IMR-90 (cell line): ENCODE measurements around the gene IFI30. TPM values are rescaled to one million over a fixed set of nuclear protein-coding genes. Genes with fewer than 3 reads are reported as not detected.

ENCODE experiments used
- ATAC-seq: fragments of 200-7000 bp; cut with Tn5 transposase; 2 replicates; pipeline ENCODE4 v1.9.1; 2020; ENCODE audit warnings: low read depth, mild to moderate bottlenecking, moderate library complexity
- BruUV-seq: library from RNA; stranded (reverse); fragments of 400-500 nt; replicated peaks from 2 replicates; lab custom pipeline; 2021; lab: Mats Ljungman, UMichigan
- CTCF ChIA-PET: fragments of 300-600 bp; formaldehyde crosslinking; extraction: SDS; loops from one replicate; lab custom pipeline; 2021; ENCODE audit warnings: antibody characterized with exemption; lab: Yijun Ruan, JAX
- POLR2A ChIA-PET: fragments of 300-600 bp; sonication (Branson Sonifier 250); formaldehyde crosslinking; loops from one replicate; lab custom pipeline; 2022; ENCODE audit warnings: antibody characterized with exemption; ENCODE audit not compliant: unreplicated experiment; lab: Charles Lee
- DNase-seq: peaks from one replicate; pipeline ENCODE4 v3.0.0; 2013
- H2AFZ ChIP-seq: replicated peaks from 2 replicates; pipeline ENCODE3; 2013; ENCODE audit warnings: low read length, mild to moderate bottlenecking; ENCODE audit not compliant: poor library complexity
- H2AK5ac ChIP-seq: 2 replicates; pipeline ENCODE4 v1.6.1; 2013; ENCODE audit warnings: low read depth, low read length, inconsistent platforms
- H2AK9ac ChIP-seq: replicated peaks from 2 replicates; pipeline ENCODE3; 2013; ENCODE audit warnings: mild to moderate bottlenecking, low read depth, low read length, moderate library complexity; ENCODE audit not compliant: poor library complexity
- H2BK120ac ChIP-seq: 2 replicates; pipeline ENCODE4 v1.6.1; 2013; ENCODE audit warnings: low read depth, low read length, inconsistent platforms
- H2BK15ac ChIP-seq: 3 replicates; pipeline ENCODE4 v1.6.1; 2013; ENCODE audit warnings: low read depth, low read length, inconsistent platforms
- H2BK20ac ChIP-seq: 2 replicates; pipeline ENCODE4 v1.6.1; 2013; ENCODE audit warnings: low read depth, mild to moderate bottlenecking, inconsistent platforms, low read length, moderate library complexity
- H2BK5ac ChIP-seq: 2 replicates; pipeline ENCODE4 v1.6.1; 2013; ENCODE audit warnings: mild to moderate bottlenecking, low read depth, low read length, inconsistent platforms; ENCODE audit not compliant: poor library complexity, severe bottlenecking
- H3K14ac ChIP-seq: replicated peaks from 2 replicates; pipeline ENCODE4 v1.6.1; 2013; ENCODE audit warnings: low read depth, low read length, inconsistent platforms
- H3K18ac ChIP-seq: 2 replicates; pipeline ENCODE4 v1.6.1; 2013; ENCODE audit warnings: low read depth, low read length, control low read depth
- H3K23ac ChIP-seq: 2 replicates; pipeline ENCODE4 v1.6.1; 2013; ENCODE audit warnings: low read depth, low read length, inconsistent platforms
- H3K27ac ChIP-seq: 2 replicates; pipeline ENCODE4 v1.5.1; 2013; ENCODE audit warnings: mild to moderate bottlenecking, control low read depth, low read length; ENCODE audit not compliant: insufficient read depth
- H3K27me3 ChIP-seq: 2 replicates; pipeline ENCODE4 v1.6.1; 2013; ENCODE audit warnings: low read length; ENCODE audit not compliant: control insufficient read depth, insufficient read depth
- H3K36me3 ChIP-seq: 2 replicates; pipeline ENCODE4 v1.6.1; 2013; ENCODE audit warnings: low read length, mixed read lengths; ENCODE audit not compliant: control insufficient read depth, insufficient read depth
- H3K4ac ChIP-seq: 2 replicates; pipeline ENCODE4 v1.6.1; 2013; ENCODE audit warnings: low read depth, low read length, inconsistent platforms
- H3K4me1 ChIP-seq: 2 replicates; pipeline ENCODE4 v1.6.1; 2013; ENCODE audit warnings: low read length, mixed read lengths; ENCODE audit not compliant: control insufficient read depth, insufficient read depth
- H3K4me2 ChIP-seq: 2 replicates; pipeline ENCODE4 v1.6.1; 2013; ENCODE audit warnings: low read depth, mild to moderate bottlenecking, control low read depth, low read length, moderate library complexity
- H3K4me3 ChIP-seq: 2 replicates; pipeline ENCODE4 v1.5.1; 2013; ENCODE audit warnings: low read depth, mild to moderate bottlenecking, control low read depth, low read length, moderate library complexity; ENCODE audit not compliant: insufficient read depth
- H3K56ac ChIP-seq: 2 replicates; pipeline ENCODE4 v1.6.1; 2013; ENCODE audit warnings: low read length, inconsistent platforms; ENCODE audit not compliant: insufficient read depth; ENCODE audit errors: extremely low read depth
- H3K79me1 ChIP-seq, 2 experiments: 2 replicates each; pipeline ENCODE4 v1.6.1; 2013; ENCODE audit warnings: low read length in 2 of 2, inconsistent platforms in 1 of 2, low read depth in 1 of 2
- H3K9ac ChIP-seq: 2 replicates; pipeline ENCODE4 v1.6.1; 2013; ENCODE audit warnings: low read depth, low read length, control low read depth
- H3K9me1 ChIP-seq: 2 replicates; pipeline ENCODE4 v1.6.1; 2013; ENCODE audit warnings: low read length, inconsistent platforms; ENCODE audit not compliant: insufficient read depth
- H3K9me3 ChIP-seq: 2 replicates; pipeline ENCODE4 v1.6.1; 2013; ENCODE audit warnings: low read length; ENCODE audit not compliant: control insufficient read depth, insufficient read depth
- H4K20me1 ChIP-seq: 2 replicates; pipeline ENCODE4 v1.6.1; 2013; ENCODE audit warnings: low read length, inconsistent platforms; ENCODE audit not compliant: insufficient read depth
- H4K5ac ChIP-seq: 2 replicates; pipeline ENCODE4 v1.6.1; 2013; ENCODE audit warnings: mild to moderate bottlenecking, low read depth, low read length, control low read depth
- H4K8ac ChIP-seq, 2 experiments: 2 replicates each; pipeline ENCODE4 v1.6.1; 2013; ENCODE audit warnings: low read depth in 2 of 2, low read length in 2 of 2, control low read depth in 1 of 2, inconsistent platforms in 1 of 2
- H4K91ac ChIP-seq: 2 replicates; pipeline ENCODE4 v1.6.1; 2013; ENCODE audit warnings: low read depth, low read length, inconsistent platforms; ENCODE audit not compliant: insufficient read depth
- FOS ChIP-seq: fragments of 150-350 bp; IDR thresholded peaks from 2 replicates; pipeline ENCODE4 v1.6.1; 2016; ENCODE audit warnings: low read depth, low read length
- RFX5 ChIP-seq: IDR thresholded peaks from 2 replicates; pipeline ENCODE4 v1.8.0; 2012; ENCODE audit warnings: low read depth, mild to moderate bottlenecking, low read length, moderate library complexity
- WGBS, 2 experiments: methylation state at CpG; one replicate each; pipeline versions ENCODE4 v1.1.5 to v1.1.7; 2013; ENCODE audit warnings: missing lambda C conversion rate in 2 of 2; ENCODE audit not compliant: insufficient read length in 1 of 2; ENCODE audit errors: extremely low coverage in 2 of 2; 5-methylcytosine and 5-hydroxymethylcytosine counted together
- dilution Hi-C: fragments of 300-500 bp; cut with HindIII; formaldehyde crosslinking; loops from one replicate; pipeline ENCODE4 v1.14.3; 2018; ENCODE audit warnings: low sequenced_read_pairs; ENCODE audit not compliant: unreplicated experiment
- in situ Hi-C: fragments of 300-500 bp; cut with MboI; formaldehyde crosslinking; loops from 3 replicates; pipeline ENCODE4 v1.14.3; 2019; ENCODE audit warnings: low sequenced_read_pairs, inconsistent platforms, mixed read lengths
- intact Hi-C: fragments of 100-400 bp; cut with micrococcal nuclease; formaldehyde crosslinking; loops from 2 replicates; pipeline ENCODE4 v1.10.0; 2022
- polyA plus RNA-seq, 3 experiments: library from polyadenylated mRNA; depleted of rRNA; stranded (reverse); fragments of >200 nt; gene quantifications; 2 replicates each; pipeline ENCODE4 v1.2.3, GENCODE V29; 2012; ENCODE audit warnings: low replicate concordance in 1 of 3
- total RNA-seq: library from RNA; depleted of rRNA; stranded (reverse); fragments of >200 nt; gene quantifications from 2 replicates; pipeline ENCODE4 v1.2.3, GENCODE V29; 2012

IFI30 gene
- total and polyA plus RNA-seq, 2 of the 4 experiments (the other 2 are of a cell fraction), result 2.3 TPM

GRCh38 chr19:18214779-18215433 lies 41.3 kb downstream of the IFI30 start:
- H3K56ac ChIP-seq, result no peak overlapping the region
- no peaks in the 10 kb centered on the region for H3K9me3 ChIP-seq
- H3K9ac ChIP-seq, result peak overlapping the region; percentile 63; the same call in 1 of the 2 replicates
- peak overlapping the region; percentile 67 for H2AFZ ChIP-seq
- H3K4me2 ChIP-seq, result no peak overlapping the region
- H3K4me1 ChIP-seq, result peaks cover 5% of the 10 kb centered on the region
- no peak overlapping the region for H2BK15ac ChIP-seq
- H2BK20ac ChIP-seq, result peak overlapping the region; percentile 77; the same call in 1 of the 2 replicates
- no peak overlapping the region for H4K91ac ChIP-seq
- H3K4me3 ChIP-seq, result no peak overlapping the region
- no peak overlapping the region; a peak in 1 of 4 replicates for H4K8ac ChIP-seq
- BruUV-seq, result no TSS peak
- H3K27me3 ChIP-seq, result no peaks in the 10 kb centered on the region
- peak overlapping the region; percentile 25 for H2BK5ac ChIP-seq
- 20% methylated on average over 2 of the region's 7 CpGs; no CpG with 5 or more reads in 1 of the 2 experiments for WGBS, 2 experiments
- H4K20me1 ChIP-seq, result no peaks in the 10 kb centered on the region
- H3K9me1 ChIP-seq, result peaks cover 2% of the 10 kb centered on the region; the same call in 1 of the 2 replicates
- in situ Hi-C loops (no loop called here), intact Hi-C loops (no loop called here), dilution Hi-C loops (no loop called here)
- TF ChIP-seq RFX5 (no peak), FOS (peak; percentile 51; the same call in 1 of the 2 replicates)
- DNase-seq, result peak; percentile 67
- H3K36me3 ChIP-seq, result no peaks in the 10 kb centered on the region; the same call in 1 of the 2 replicates
- peak overlapping the region; percentile 34; the same call in 1 of the 2 replicates for H3K4ac ChIP-seq
- POLR2A ChIA-PET, result no interaction called here
- H2BK120ac ChIP-seq, result peak overlapping the region; percentile 44; the same call in 1 of the 2 replicates
- H3K27ac ChIP-seq, result no peak overlapping the region
- H4K5ac ChIP-seq, result no peak overlapping the region
- H2AK5ac ChIP-seq, result 0 out of 2 replicates have a peak overlapping the region, but pooled peaks have one; percentile 41
- H2AK9ac ChIP-seq, result no peak overlapping the region
- H3K23ac ChIP-seq, result no peak overlapping the region; the same call in 1 of the 2 replicates
- H3K79me1 ChIP-seq, result no peaks in the 10 kb centered on the region
- CTCF ChIA-PET, result no interaction called here
- H3K18ac ChIP-seq, result no peak overlapping the region
- 0 out of 2 replicates have a peak overlapping the region, but pooled peaks have one; percentile 64 for H3K14ac ChIP-seq
- ATAC-seq, result peak; percentile 74
